ENCODE data around the gene GPR45. TPM values are rescaled to one million over a fixed set of nuclear protein-coding genes. Genes with fewer than 3 reads are reported as not detected.

GPR45 gene
- total and polyA plus RNA-seq, 10 of the 15 experiments (the other 5 are each of a cell fraction or from before 2014, with no cell fraction given): not detected

DNA sequence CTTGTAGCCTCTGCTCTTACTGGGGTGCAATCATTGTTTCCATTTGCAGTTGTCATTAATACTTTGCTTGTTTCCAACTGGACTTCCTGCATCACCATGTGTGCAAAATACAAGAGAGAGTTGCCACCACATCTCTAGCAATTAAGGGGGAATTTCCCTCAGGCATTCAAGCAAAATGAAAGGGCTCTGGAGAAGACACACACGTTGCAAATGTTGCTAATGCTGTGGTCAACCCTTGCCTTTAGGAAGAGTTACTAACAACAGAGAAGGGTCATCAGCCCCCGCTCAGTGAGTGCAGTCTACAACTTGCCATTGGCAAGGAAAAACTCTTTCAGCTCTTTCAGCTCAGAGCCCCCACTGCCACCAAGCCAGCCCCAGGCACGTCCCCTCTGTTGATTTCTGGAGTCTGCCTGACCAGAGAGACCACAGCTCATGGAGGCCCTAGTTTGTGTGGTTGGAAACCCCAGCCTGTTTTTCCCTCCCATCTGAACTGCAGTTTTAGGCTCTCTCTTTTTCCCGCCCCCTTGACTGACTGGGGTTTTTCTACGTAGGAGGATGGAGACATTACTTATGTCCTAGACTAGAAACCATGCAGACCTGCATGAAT is 25.9 kb upstream of the GPR45 start:
- in situ Hi-C loops (cut with MboI): no loop called here
- TF ChIP-seq RUNX3 (IDR thresholded peaks at IDR 0.05; ENCODE audit: low read length) (peak; percentile 47), PML (IDR thresholded peaks at IDR 0.05; ENCODE audit: low read length) (no peak)
- Histone ChIP-seq H3K4me2 (ENCODE audit: control insufficient read depth, insufficient read depth) (no peak overlapping the region), H3K79me2 (ENCODE audit: control insufficient read depth, insufficient read depth, low read length) (no peaks in the 10 kb centered on the region), H3K36me3 (ENCODE audit: control insufficient read depth in 2 of 2, insufficient read depth in 2 of 2, low read length in 1 of 2) (no peaks in the 10 kb centered on the region), H3K4me3 (no peak overlapping the region), H2AFZ (ENCODE audit: control insufficient read depth, low read depth, low read length) (no peak overlapping the region), H3K9ac (ENCODE audit: control insufficient read depth, insufficient read depth, low read length) (no peak overlapping the region), H3K9me3 (replicated peaks; ENCODE audit: control insufficient read depth, insufficient read depth, low read length) (no peaks in the 10 kb centered on the region), H3K27me3 (replicated peaks in 1 of 2; ENCODE audit: control insufficient read depth in 2 of 2, insufficient read depth in 2 of 2, low read length in 1 of 2) (no peaks in the 10 kb centered on the region), H3K4me1 (ENCODE audit: control insufficient read depth, insufficient read depth, low read length) (no peaks in the 10 kb centered on the region), H3K27ac (ENCODE audit: control insufficient read depth, insufficient read depth) (no peak overlapping the region), H4K20me1 (ENCODE audit: control insufficient read depth, insufficient read depth) (no peaks in the 10 kb centered on the region)
- ChIA-PET RAD21 (ENCODE audit: unreplicated experiment) (no interaction called here), CTCF (no interaction called here), SMC1A (ENCODE audit: uncharacterized antibody, unreplicated experiment) (interaction anchor here (1.4 kb wide), 1 partner anchor 20 kb away, joined by 3 read pairs; no protein-coding TSS in a partner anchor), POLR2A (no interaction called here)
- intact Hi-C loops (cut with micrococcal nuclease; ENCODE audit: unreplicated experiment): no loop called here
- 17% methylated on average over 5 of the region's 5 CpGs for WGBS (ENCODE audit: insufficient coverage, insufficient replicate concordance, low lambda C conversion rate, missing lambda C conversion rate)
- DNase-seq (ENCODE audit: low read depth, low spot score) (no peak), ATAC-seq (no peak; the same call in 2 of the 3 replicates), FAIRE-seq (no peak)
- BruUV-seq (replicated peaks): no TSS peak

- intact Hi-C loops (cut with micrococcal nuclease; ENCODE audit: unreplicated experiment) (no loop called here), in situ Hi-C loops (cut with MboI) (no loop called here)
- Histone ChIP-seq H2AFZ (ENCODE audit: control insufficient read depth, low read depth, low read length) (no peak overlapping the region), H3K27ac (ENCODE audit: control insufficient read depth, insufficient read depth) (no peak overlapping the region), H3K36me3 (ENCODE audit: control insufficient read depth in 2 of 2, insufficient read depth in 2 of 2, low read length in 1 of 2) (no peaks in the 10 kb centered on the region), H3K9me3 (replicated peaks; ENCODE audit: control insufficient read depth, insufficient read depth, low read length) (no peaks in the 10 kb centered on the region), H3K9ac (ENCODE audit: control insufficient read depth, insufficient read depth, low read length) (no peak overlapping the region), H4K20me1 (ENCODE audit: control insufficient read depth, insufficient read depth) (no peaks in the 10 kb centered on the region), H3K79me2 (ENCODE audit: control insufficient read depth, insufficient read depth, low read length) (no peaks in the 10 kb centered on the region), H3K4me3 (no peak overlapping the region), H3K4me1 (ENCODE audit: control insufficient read depth, insufficient read depth, low read length) (no peaks in the 10 kb centered on the region), H3K4me2 (ENCODE audit: control insufficient read depth, insufficient read depth) (no peak overlapping the region), H3K27me3 (replicated peaks in 1 of 2; ENCODE audit: control insufficient read depth in 2 of 2, insufficient read depth in 2 of 2, low read length in 1 of 2) (no peaks in the 10 kb centered on the region; a peak in 1 of 4 replicates)
- POLR2A ChIA-PET: no interaction called here
- no TSS peak for BruUV-seq (replicated peaks)
- FAIRE-seq (no peak), ATAC-seq (no peak), DNase-seq (ENCODE audit: low read depth, low spot score) (no peak)
- RAD21 ChIA-PET (ENCODE audit: unreplicated experiment): no interaction called here
- CTCF ChIA-PET: interaction anchor here (1.2 kb wide), 1 partner anchor 15 kb away, joined by 3 read pairs; no protein-coding TSS in a partner anchor
- SMC1A ChIA-PET (ENCODE audit: uncharacterized antibody, unreplicated experiment): no interaction called here
- 20% methylated on average over 3 of the region's 3 CpGs for WGBS (ENCODE audit: insufficient coverage, insufficient replicate concordance, low lambda C conversion rate, missing lambda C conversion rate)
- no peak for TF ChIP-seq SKIL (IDR thresholded peaks at IDR 0.05; ENCODE audit: low read depth, poor library complexity, severe bottlenecking)
- no peak for TF ChIP-seq SIX5 (IDR thresholded peaks at IDR 0.05; ENCODE audit: low read depth, low read length, severe bottlenecking)
- no peak for TF ChIP-seq BCL11A (IDR thresholded peaks at IDR 0.05; ENCODE audit: low read depth, low read length)
- no peak for TF ChIP-seq GABPA (IDR thresholded peaks at IDR 0.05; ENCODE audit: low read depth)
- no peak for TF ChIP-seq SRF (IDR thresholded peaks at IDR 0.05; ENCODE audit: low read depth in 2 of 2, low read length in 2 of 2)
- no peak for TF ChIP-seq CHD2 (IDR thresholded peaks at IDR 0.05; ENCODE audit: borderline replicate concordance, low read depth, low read length)
- no peak for TF ChIP-seq SUZ12 (IDR thresholded peaks at IDR 0.05; ENCODE audit: unreplicated experiment)
- no peak for TF ChIP-seq PAX8 (IDR thresholded peaks at IDR 0.05)
- TF ChIP-seq RB1 (IDR thresholded peaks at IDR 0.05; ENCODE audit: borderline replicate concordance): no peak
- no peak for TF ChIP-seq LARP7 (IDR thresholded peaks at IDR 0.05)
- no peak for TF ChIP-seq SREBF1 (IDR thresholded peaks at IDR 0.05; ENCODE audit: low read length)
- TF ChIP-seq POLR2AphosphoS5 (IDR thresholded peaks at IDR 0.05; ENCODE audit: low read length): no peak
- TF ChIP-seq TCF3 (IDR thresholded peaks at IDR 0.05; ENCODE audit: borderline replicate concordance, insufficient read depth, low read depth, low read length): no peak
- TF ChIP-seq RAD21 (IDR thresholded peaks at IDR 0.05; ENCODE audit: insufficient read depth, low read depth, low read length): no peak
- no peak for TF ChIP-seq MAX (IDR thresholded peaks at IDR 0.05; ENCODE audit: low read depth, low read length)
These were observed 20.9 kb upstream of the GPR45 start for GRCh38 chr2:105220604-105221003.

Measured in GM12878 (cell line).